Type B pancreatic cell (in vitro differentiated cells): Measurements from ENCODE around the gene TMEM233. TPM values are rescaled to one million over a fixed set of nuclear protein-coding genes. Genes with fewer than 3 reads are reported as not detected.
A peak's percentile ranks its signal among the peaks of the same experiment; 100 is the strongest.

Source experiments
- DNase-seq: peaks from one replicate; pipeline ENCODE4 v3.0.0; 2021; ENCODE audit warnings: mixed read lengths; ENCODE audit not compliant: unreplicated experiment; ENCODE audit errors: extremely low spot score
- H3K27ac Mint-ChIP-seq: 2 replicates; pipeline ENCODE4 v1.8.0; 2021; ENCODE audit warnings: mild to moderate bottlenecking, mixed read lengths
- H3K27me3 Mint-ChIP-seq: 2 replicates; pipeline ENCODE4 v1.8.0; 2021; ENCODE audit warnings: mixed read lengths
- H3K36me3 Mint-ChIP-seq: 2 replicates; pipeline ENCODE4 v1.8.0; 2021; ENCODE audit warnings: mixed read lengths
- H3K4me1 Mint-ChIP-seq: one replicate; pipeline ENCODE4 v1.8.0; 2021; ENCODE audit warnings: mixed read lengths; ENCODE audit not compliant: unreplicated experiment
- H3K4me3 Mint-ChIP-seq: 2 replicates; pipeline ENCODE4 v1.8.0; 2021; ENCODE audit warnings: mild to moderate bottlenecking, mixed read lengths
- H3K9me3 Mint-ChIP-seq: 2 replicates; pipeline ENCODE4 v1.8.0; 2021; ENCODE audit warnings: mixed read lengths
- CTCF ChIP-seq: fragments of 200-600 bp; sonication (generic); conservative IDR thresholded peaks from 2 replicates; pipeline ENCODE4 v1.5.0; 2021; ENCODE audit warnings: antibody characterized with exemption, mild to moderate bottlenecking
- total RNA-seq: library from RNA; stranded (reverse); gene quantifications from 2 replicates; pipeline ENCODE4 v1.2.1, GENCODE V29; 2021; ENCODE audit warnings: low replicate concordance

The TMEM233 gene
- total RNA-seq, 1 donor from 2014 or later, result not detected

GRCh38 chr12:119666900-119667576 is 73.5 kb downstream of the TMEM233 start:
- no peak for DNase-seq
- TF ChIP-seq CTCF, result no peak
- peaks cover 10% of the 10 kb centered on the region for H3K36me3 Mint-ChIP-seq
- H3K9me3 Mint-ChIP-seq, result no peaks in the 10 kb centered on the region
- H3K4me1 Mint-ChIP-seq, result peaks cover 24% of the 10 kb centered on the region
- H3K4me3 Mint-ChIP-seq, result peak overlapping the region; percentile 94
- H3K27ac Mint-ChIP-seq, result peak overlapping the region; percentile 35
- peaks cover 11% of the 10 kb centered on the region for H3K27me3 Mint-ChIP-seq

- H3K9me3 Mint-ChIP-seq, result no peaks in the 10 kb centered on the region
- TF ChIP-seq CTCF, result peak; percentile 96
- H3K4me3 Mint-ChIP-seq, result peak within 1 kb of the TSS; percentile 94
- DNase-seq, result peak; percentile 98
- peak within 1 kb of the TSS; percentile 85 for H3K27ac Mint-ChIP-seq
- H3K27me3 Mint-ChIP-seq, result peaks cover 4% of the 10 kb centered on the region
- H3K36me3 Mint-ChIP-seq, result peaks cover 12% of the 10 kb centered on the region
- H3K4me1 Mint-ChIP-seq, result peaks cover 24% of the 10 kb centered on the region
Observed at GRCh38 chr12:119667577-119668323, 74.2 kb downstream of the TMEM233 start, which contains the start of gene PRKAB1. Gene PRKAB1 (plus strand): TSS chr12:119668133. CDS start chr12:119668245, 112 bp downstream.

- peak overlapping the region; percentile 94 for H3K4me3 Mint-ChIP-seq
- peaks cover 16% of the 10 kb centered on the region for H3K36me3 Mint-ChIP-seq
- TF ChIP-seq CTCF, result no peak
- H3K4me1 Mint-ChIP-seq, result peaks cover 24% of the 10 kb centered on the region
- H3K27ac Mint-ChIP-seq, result peak overlapping the region; percentile 85
- peaks cover 4% of the 10 kb centered on the region for H3K27me3 Mint-ChIP-seq
- DNase-seq, result no peak
- no peaks in the 10 kb centered on the region for H3K9me3 Mint-ChIP-seq
Observed at GRCh38 chr12:119668324-119668841, 74.8 kb downstream of the TMEM233 start.

- peak overlapping the region; percentile 84 for H3K4me3 Mint-ChIP-seq
- DNase-seq, result no peak
- no peaks in the 10 kb centered on the region for H3K9me3 Mint-ChIP-seq
- H3K27me3 Mint-ChIP-seq, result no peaks in the 10 kb centered on the region
- H3K36me3 Mint-ChIP-seq, result peaks cover 26% of the 10 kb centered on the region
- peak overlapping the region; percentile 88 for H3K27ac Mint-ChIP-seq
- peaks cover 24% of the 10 kb centered on the region for H3K4me1 Mint-ChIP-seq
- TF ChIP-seq CTCF, result no peak
Observed at GRCh38 chr12:119669744-119670472, 76.3 kb downstream of the TMEM233 start.

GRCh38 chr12:119671070-119671469 is 77.5 kb downstream of the TMEM233 start:
- TF ChIP-seq CTCF, result no peak
- DNase-seq, result no peak
- peaks cover 29% of the 10 kb centered on the region for H3K36me3 Mint-ChIP-seq
- H3K9me3 Mint-ChIP-seq, result no peaks in the 10 kb centered on the region
- peaks cover 24% of the 10 kb centered on the region for H3K4me1 Mint-ChIP-seq
- H3K27ac Mint-ChIP-seq, result peak overlapping the region; percentile 88
- H3K27me3 Mint-ChIP-seq, result no peaks in the 10 kb centered on the region
- no peak overlapping the region for H3K4me3 Mint-ChIP-seq
